Tibial nerve (tissue), 4 donors: ENCODE data around the gene WAS. TPM values are rescaled to one million over a fixed set of nuclear protein-coding genes. Genes with fewer than 3 reads are reported as not detected.
A peak's percentile ranks its signal among the peaks of the same experiment; 100 is the strongest.

Experiments used
- DNase-seq, 2 donors: peaks; one replicate each; pipeline ENCODE4 v3.0.0-alpha.2; 2019; ENCODE audit warnings: low spot score in 2 of 2
- H3K27ac ChIP-seq, 4 donors: fragments of 200-600 bp; sonication (generic) in 3 of 4; one replicate each; pipeline ENCODE4 v1.5.1; 2017 to 2019; ENCODE audit warnings: mild to moderate bottlenecking in 1 of 4
- H3K27me3 ChIP-seq, 2 donors: fragments of 200-600 bp; sonication (generic) in 1 of 2; one replicate each; pipeline versions ENCODE4 v1.5.1 to v1.6.0; 2017 to 2019
- H3K36me3 ChIP-seq, 3 donors: fragments of 200-600 bp; sonication (generic); one replicate each; pipeline ENCODE4 v1.5.1; 2018 to 2019
- H3K4me1 ChIP-seq, 4 donors: fragments of 200-600 bp; sonication (generic) in 3 of 4; one replicate each; pipeline ENCODE4 v1.5.1; 2017 to 2019
- H3K4me3 ChIP-seq, 4 donors: fragments of 200-600 bp; sonication (generic) in 3 of 4; one replicate each; pipeline ENCODE4 v1.5.1; 2017 to 2019; ENCODE audit warnings: mild to moderate bottlenecking in 1 of 4, moderate library complexity in 1 of 4
- H3K9me3 ChIP-seq, 4 donors: fragments of 200-600 bp; sonication (generic) in 3 of 4; one replicate each; pipeline ENCODE4 v1.5.1; 2017 to 2019
- CTCF ChIP-seq, 5 experiments: fragments of 200-600 bp in 3 of 5; fragments of 450-650 bp in 2 of 5; sonication (generic) in 3 of 5; IDR thresholded peaks; one replicate each; pipeline ENCODE4 v1.5.1; 2016 to 2019; ENCODE audit warnings: antibody characterized with exemption in 5 of 5, mild to moderate bottlenecking in 3 of 5, moderate library complexity in 2 of 5
- EP300 ChIP-seq, 2 donors: sonication (generic); formaldehyde crosslinking; IDR thresholded peaks; one replicate each; pipeline ENCODE4 v1.6.1; 2017; ENCODE audit warnings: antibody characterized with exemption in 2 of 2, mild to moderate bottlenecking in 1 of 2
- POLR2A ChIP-seq, 2 donors: fragments of 450-650 bp; IDR thresholded peaks; one replicate each; pipeline ENCODE4 v1.6.1; 2017; ENCODE audit warnings: antibody characterized with exemption in 2 of 2, mild to moderate bottlenecking in 2 of 2, moderate library complexity in 2 of 2
- WGBS, 2 donors: methylation state at CpG; one replicate each; pipeline ENCODE4 v1.1.5; 2018; 5-methylcytosine and 5-hydroxymethylcytosine counted together
- total RNA-seq, 4 donors: library from RNA; depleted of rRNA; stranded (reverse); fragments of >200 nt; gene quantifications; one replicate each; pipeline ENCODE4 v1.1.0, GENCODE V29; 2016

The WAS gene
- total RNA-seq, 4 donors from 2014 or later = 3.1 to 32.7 (median 9.8) TPM

GRCh38 chrX:48728653-48729052 lies 45.1 kb downstream of the WAS start:
- H3K27ac ChIP-seq = no peak overlapping the region
- H3K9me3 ChIP-seq = no peaks in the 10 kb centered on the region
- H3K36me3 ChIP-seq = no peaks in the 10 kb centered on the region
- H3K4me1 ChIP-seq = no peaks in the 10 kb centered on the region
- no peaks in the 10 kb centered on the region for H3K27me3 ChIP-seq
- H3K4me3 ChIP-seq = no peak overlapping the region
- no peak for DNase-seq
- TF ChIP-seq CTCF (IDR thresholded peaks at IDR 0.05) = no peak
- no peak for TF ChIP-seq POLR2A (IDR thresholded peaks at IDR 0.05)
- TF ChIP-seq EP300 (IDR thresholded peaks at IDR 0.05) = no peak

- Histone ChIP-seq H3K27ac (peak overlapping the region in 2 of 4 donors; percentile 7 to 57), H3K9me3 (no peaks in the 10 kb centered on the region), H3K36me3 (no peaks in the 10 kb centered on the region), H3K4me1 (peaks cover 0 to 16% (median 0%) of the 10 kb centered on the region in 4 donors), H3K4me3 (peak overlapping the region in 1 of 4 donors; percentile 65), H3K27me3 (no peaks in the 10 kb centered on the region)
- DNase-seq = no peak
- 74 to 83% methylated on average over 1 of the region's 1 CpG for WGBS, 2 donors
- TF ChIP-seq EP300 (IDR thresholded peaks at IDR 0.05) (no peak), CTCF (IDR thresholded peaks at IDR 0.05) (no peak), POLR2A (IDR thresholded peaks at IDR 0.05) (no peak)
Measured at GRCh38 chrX:48736303-48736702, 52.7 kb downstream of the WAS start.

- TF ChIP-seq EP300 (IDR thresholded peaks at IDR 0.05) (no peak), POLR2A (IDR thresholded peaks at IDR 0.05) (no peak), CTCF (IDR thresholded peaks at IDR 0.05) (no peak)
- no peaks in the 10 kb centered on the region for H3K27me3 ChIP-seq
- WGBS, 2 donors = 55% methylated on average over 10 of the region's 10 CpGs; no CpG with 5 or more reads in 1 of the 2 donors
- no peaks in the 10 kb centered on the region for H3K36me3 ChIP-seq
- peak overlapping the region in 2 of 4 donors; percentile 54 to 65 for H3K4me3 ChIP-seq
- no peaks in the 10 kb centered on the region for H3K9me3 ChIP-seq
- peaks cover 0 to 16% (median 0%) of the 10 kb centered on the region in 4 donors for H3K4me1 ChIP-seq
- peak overlapping the region in 3 of 4 donors; percentile 7 to 96 (median 57) for H3K27ac ChIP-seq
- no peak for DNase-seq
Measured at GRCh38 chrX:48736878-48737212, 53.2 kb downstream of the WAS start.

- no peaks in the 10 kb centered on the region for H3K27me3 ChIP-seq
- 0 to 46% methylated on average over 2 to 48 of the region's 48 CpGs for WGBS, 2 donors
- no peaks in the 10 kb centered on the region for H3K36me3 ChIP-seq
- DNase-seq = peak; percentile 73 to 80
- no peaks in the 10 kb centered on the region for H3K9me3 ChIP-seq
- H3K27ac ChIP-seq = peak overlapping the region; percentile 76 to 96 (median 88)
- peak; percentile 18 to 61 for TF ChIP-seq POLR2A (IDR thresholded peaks at IDR 0.05)
- TF ChIP-seq EP300 (IDR thresholded peaks at IDR 0.05) = peak; percentile 42 to 82
- peak in 1 of 5 experiments; percentile 11 for TF ChIP-seq CTCF (IDR thresholded peaks at IDR 0.05)
- H3K4me3 ChIP-seq = peak overlapping the region; percentile 34 to 65 (median 50)
- peaks cover 0 to 16% (median 0%) of the 10 kb centered on the region in 4 donors for H3K4me1 ChIP-seq
Measured at GRCh38 chrX:48737213-48737938, 53.8 kb downstream of the WAS start.

- no peaks in the 10 kb centered on the region for H3K9me3 ChIP-seq
- WGBS, 2 donors = 38 to 43% methylated on average over 4 to 7 of the region's 7 CpGs
- no peaks in the 10 kb centered on the region for H3K27me3 ChIP-seq
- no peak for DNase-seq
- TF ChIP-seq POLR2A (IDR thresholded peaks at IDR 0.05) = no peak
- TF ChIP-seq CTCF (IDR thresholded peaks at IDR 0.05) = no peak
- TF ChIP-seq EP300 (IDR thresholded peaks at IDR 0.05) = no peak
- H3K4me3 ChIP-seq = peak overlapping the region; percentile 34 to 65 (median 50)
- H3K36me3 ChIP-seq = no peaks in the 10 kb centered on the region
- peaks cover 0 to 16% (median 0%) of the 10 kb centered on the region in 4 donors for H3K4me1 ChIP-seq
- peak overlapping the region; percentile 76 to 96 (median 88) for H3K27ac ChIP-seq
Measured at GRCh38 chrX:48737940-48738339, 54.3 kb downstream of the WAS start.
